Hypothalamus (tissue), 51 donors: ENCODE results near the gene MGAT3.
A peak's percentile ranks its signal among the peaks of the same experiment; 100 is the strongest.

Experiments used
- DNase-seq, 51 donors: peaks; one replicate each; lab custom pipeline; 2025; lab: John Stamatoyannopoulos, UW

Gene MGAT3

GRCh38 chr22:39487826-39488520 is 31.2 kb downstream of the MGAT3 start:
- no peak for DNase-seq

GRCh38 chr22:39488563-39489083 is 31.8 kb downstream of the MGAT3 start:
- DNase-seq, result no peak

GRCh38 chr22:39489094-39490068 is 32.6 kb downstream of the MGAT3 start:
- DNase-seq, result no peak

GRCh38 chr22:39490135-39490798 is 33.5 kb downstream of the MGAT3 start:
- DNase-seq, result peak in 41 of 51 donors; percentile 30 to 91 (median 69)

GRCh38 chr22:39490966-39491680 is 34.3 kb downstream of the MGAT3 start:
- DNase-seq, result no peak

- no peak for DNase-seq
Measured at GRCh38 chr22:39491696-39492095, 34.9 kb downstream of the MGAT3 start.

- no peak for DNase-seq
Measured at GRCh38 chr22:39492186-39492585, 35.4 kb downstream of the MGAT3 start.

GRCh38 chr22:39493759-39494158 is 36.9 kb downstream of the MGAT3 start:
- DNase-seq, result no peak

GRCh38 chr22:39494471-39495120 is 37.8 kb downstream of the MGAT3 start:
- no peak for DNase-seq

- DNase-seq, result peak in 47 of 51 donors; percentile 25 to 91 (median 65)
Measured at GRCh38 chr22:39496131-39496838, 39.5 kb downstream of the MGAT3 start.

- DNase-seq, result no peak
Measured at GRCh38 chr22:39497429-39497828, 40.6 kb downstream of the MGAT3 start.

- DNase-seq, result peak in 12 of 51 donors; percentile 30 to 75 (median 46)
Measured at GRCh38 chr22:39498368-39498767, 41.6 kb downstream of the MGAT3 start.

GRCh38 chr22:39498802-39499201 is 42.0 kb downstream of the MGAT3 start:
- peak in 12 of 51 donors; percentile 31 to 76 (median 48) for DNase-seq

GRCh38 chr22:39500101-39500500 is 43.3 kb downstream of the MGAT3 start:
- no peak for DNase-seq

- DNase-seq, result no peak
Measured at GRCh38 chr22:39501644-39502108, 44.9 kb downstream of the MGAT3 start.

GRCh38 chr22:39502109-39502788 is 45.4 kb downstream of the MGAT3 start, which contains the start of gene MIEF1:
Gene MIEF1, plus strand, starts transcription at chr22:39502290. Its CDS starts 9,005 bp downstream, at chr22:39511295.
- peak; percentile 64 to 99 (median 95) for DNase-seq

GRCh38 chr22:39502789-39503409 is 46.1 kb downstream of the MGAT3 start:
- no peak for DNase-seq

- no peak for DNase-seq
Measured at GRCh38 chr22:39503630-39504029, 46.8 kb downstream of the MGAT3 start.
